ENCODE results near the gene CFAP44.

The CFAP44 gene

GRCh38 chr3:113437411-113437810, 3.9 kb downstream of the CFAP44 start:
- H3K4me3 ChIP-seq (ENCODE audit: low read depth, low read length), result no peak overlapping the region
- no peak for DNase-seq (ENCODE audit: low read depth)
- no peak for TF ChIP-seq CTCF (IDR thresholded peaks at IDR 0.05; ENCODE audit: low read depth, low read length)

GRCh38 chr3:113436809-113437208, 4.5 kb downstream of the CFAP44 start:
- TF ChIP-seq POLR2A (IDR thresholded peaks at IDR 0.05; ENCODE audit: extremely low read depth, insufficient read length) (no peak), CTCF (IDR thresholded peaks at IDR 0.05; ENCODE audit: low read depth, low read length) (no peak), MAX (IDR thresholded peaks at IDR 0.05; ENCODE audit: low read depth, low read length) (no peak), MYC (IDR thresholded peaks at IDR 0.05; ENCODE audit: low read depth, low read length) (no peak)
- no peak overlapping the region for H3K4me3 ChIP-seq (ENCODE audit: low read depth, low read length)
- DNase-seq (ENCODE audit: low read depth), result no peak

GRCh38 chr3:113431811-113432210, 9.5 kb downstream of the CFAP44 start:
- DNase-seq (ENCODE audit: low read depth), result no peak
- H3K4me3 ChIP-seq (ENCODE audit: low read depth, low read length), result no peak overlapping the region
- TF ChIP-seq POLR2A (IDR thresholded peaks at IDR 0.05; ENCODE audit: extremely low read depth, insufficient read length) (no peak), MYC (IDR thresholded peaks at IDR 0.05; ENCODE audit: low read depth, low read length) (no peak), MAX (IDR thresholded peaks at IDR 0.05; ENCODE audit: low read depth, low read length) (no peak), CTCF (IDR thresholded peaks at IDR 0.05; ENCODE audit: low read depth, low read length) (no peak)

- DNase-seq (ENCODE audit: low read depth), result no peak
- H3K4me3 ChIP-seq (ENCODE audit: low read depth, low read length), result no peak overlapping the region
- TF ChIP-seq CTCF (IDR thresholded peaks at IDR 0.05; ENCODE audit: low read depth, low read length), result no peak
- TF ChIP-seq MAX (IDR thresholded peaks at IDR 0.05; ENCODE audit: low read depth, low read length), result no peak
- no peak for TF ChIP-seq MYC (IDR thresholded peaks at IDR 0.05; ENCODE audit: low read depth, low read length)
Measured at GRCh38 chr3:113428581-113428980, 12.7 kb downstream of the CFAP44 start.

GRCh38 chr3:113423699-113424098, 17.6 kb downstream of the CFAP44 start:
- no peak overlapping the region for H3K4me3 ChIP-seq (ENCODE audit: low read depth, low read length)
- DNase-seq (ENCODE audit: low read depth), result no peak
- TF ChIP-seq CTCF (IDR thresholded peaks at IDR 0.05; ENCODE audit: low read depth, low read length), result no peak
- TF ChIP-seq MAX (IDR thresholded peaks at IDR 0.05; ENCODE audit: low read depth, low read length), result no peak

GRCh38 chr3:113421082-113421481, 20.2 kb downstream of the CFAP44 start:
- TF ChIP-seq MAX (IDR thresholded peaks at IDR 0.05; ENCODE audit: low read depth, low read length) (no peak), POLR2A (IDR thresholded peaks at IDR 0.05; ENCODE audit: extremely low read depth, insufficient read length) (no peak), CTCF (IDR thresholded peaks at IDR 0.05; ENCODE audit: low read depth, low read length) (no peak), MYC (IDR thresholded peaks at IDR 0.05; ENCODE audit: low read depth, low read length) (no peak)
- no peak overlapping the region for H3K4me3 ChIP-seq (ENCODE audit: low read depth, low read length)
- no peak for DNase-seq (ENCODE audit: low read depth)

Measured in NB4 (cell line).